SU-DHL-6 (cell line): ENCODE results near the gene GP9.

ENCODE experiments used
- CTCF ChIP-seq: fragments of 200-600 bp; sonication (generic); IDR thresholded peaks from one replicate; pipeline ENCODE4 v1.5.1; 2017; ENCODE audit warnings: antibody characterized with exemption, mild to moderate bottlenecking, low read length, moderate library complexity; ENCODE audit not compliant: insufficient read depth, poor library complexity, severe bottlenecking
- EZH2phosphoT487 ChIP-seq: fragments of 200-600 bp; sonication (generic), shearing (Covaris generic); conservative IDR thresholded peaks from 2 replicates; pipeline ENCODE4 v1.6.1; 2018; ENCODE audit warnings: mild to moderate bottlenecking, antibody characterized with exemption, low read length, moderate library complexity, mixed read lengths

GRCh38 chr3:129018751-129019150 is 41.8 kb upstream of the GP9 start:
- no peak for TF ChIP-seq CTCF
- TF ChIP-seq EZH2phosphoT487, result no peak
